Neural cell (in vitro differentiated cells): ENCODE results near the gene PSMB4. TPM values are rescaled to one million over a fixed set of nuclear protein-coding genes. Genes with fewer than 3 reads are reported as not detected.

ENCODE experiments used
- H2AFZ ChIP-seq: fragments of 200-600, 300-800 bp; sonication (generic), shearing (Covaris generic); 2 replicates; pipeline ENCODE4 v1.6.0; 2014; ENCODE audit warnings: low read depth, mild to moderate bottlenecking, antibody characterized with exemption, low read length, moderate library complexity
- H3F3A ChIP-seq: fragments of 200-600 bp; shearing (Covaris generic); 2 replicates; pipeline ENCODE4 v1.6.1; 2016; ENCODE audit warnings: mild to moderate bottlenecking, moderate library complexity, mixed read lengths, antibody characterized with exemption, low read length; ENCODE audit not compliant: insufficient read depth, poor library complexity, severe bottlenecking
- H3K27ac ChIP-seq: fragments of 200-600, 300-800 bp; sonication (generic), shearing (Covaris generic); 2 replicates; pipeline ENCODE4 v1.5.1; 2014; ENCODE audit warnings: mild to moderate bottlenecking, low read length, moderate library complexity
- H3K27me3 ChIP-seq: fragments of 300-800, 200-600 bp; sonication (generic), shearing (Covaris generic); 2 replicates; pipeline ENCODE4 v1.6.0; 2014; ENCODE audit warnings: mild to moderate bottlenecking, low read depth, low read length, moderate library complexity; ENCODE audit not compliant: insufficient read depth
- H3K36me3 ChIP-seq: fragments of 300-800, 200-600 bp; sonication (generic), shearing (Covaris generic); 2 replicates; pipeline ENCODE4 v1.5.1; 2014; ENCODE audit warnings: mild to moderate bottlenecking, antibody characterized with exemption, low read length, moderate library complexity; ENCODE audit not compliant: insufficient read depth
- H3K4me2 ChIP-seq: fragments of 300-800, 200-600 bp; sonication (generic), shearing (Covaris generic); 2 replicates; pipeline ENCODE4 v1.6.0; 2014; ENCODE audit warnings: mild to moderate bottlenecking, low read length
- H3K4me3 ChIP-seq: fragments of 300-800, 200-600 bp; sonication (generic), shearing (Covaris generic); 2 replicates; pipeline ENCODE4 v1.5.1; 2014; ENCODE audit warnings: mild to moderate bottlenecking, low read length, moderate library complexity
- H3K79me2 ChIP-seq: fragments of 200-600 bp; shearing (Covaris generic); replicated peaks from 2 replicates; pipeline ENCODE4 v1.6.0; 2014; ENCODE audit warnings: mild to moderate bottlenecking, low read length, moderate library complexity; ENCODE audit not compliant: insufficient read depth
- H3K9ac ChIP-seq: fragments of 300-800, 200-600 bp; sonication (generic), shearing (Covaris generic); 2 replicates; pipeline ENCODE4 v1.6.1; 2016; ENCODE audit warnings: mild to moderate bottlenecking, low read length, mixed read lengths
- H3K9me2 ChIP-seq: fragments of 200-600 bp; shearing (Covaris generic); 2 replicates; pipeline ENCODE4 v1.6.1; 2016; ENCODE audit warnings: mild to moderate bottlenecking, low read length, mixed read lengths; ENCODE audit not compliant: insufficient read depth
- H3K9me3 ChIP-seq: fragments of 200-600, 300-800 bp; sonication (generic), shearing (Covaris generic); 2 replicates; pipeline ENCODE4 v1.6.1; 2016; ENCODE audit warnings: mild to moderate bottlenecking, mixed run types, low read length, moderate library complexity, mixed read lengths
- H4K20me1 ChIP-seq: fragments of 200-600 bp; shearing (Covaris generic); 2 replicates; pipeline ENCODE4 v1.6.1; 2016; ENCODE audit warnings: mild to moderate bottlenecking, mixed run types; ENCODE audit not compliant: insufficient read depth
- EP300 ChIP-seq: fragments of 450-650 bp; conservative IDR thresholded peaks from 2 replicates; pipeline ENCODE4 v1.6.1; 2014; ENCODE audit warnings: antibody characterized with exemption, mild to moderate bottlenecking, moderate library complexity; ENCODE audit not compliant: poor library complexity, severe bottlenecking
- EZH2 ChIP-seq: fragments of 200-600, 300-800 bp; shearing (Covaris generic), sonication (generic); IDR thresholded peaks from 2 replicates; pipeline ENCODE4 v1.6.1; 2014; ENCODE audit warnings: antibody characterized with exemption, low read length, borderline replicate concordance, mild to moderate bottlenecking; ENCODE audit not compliant: insufficient read depth, poor library complexity, severe bottlenecking
- MXI1 ChIP-seq: fragments of 450-650 bp; conservative IDR thresholded peaks from 2 replicates; pipeline ENCODE4 v1.6.1; 2014; ENCODE audit warnings: antibody characterized with exemption, mild to moderate bottlenecking; ENCODE audit not compliant: poor library complexity, severe bottlenecking
- POLR2AphosphoS5 ChIP-seq: IDR thresholded peaks from 2 replicates; pipeline ENCODE4 v1.6.1; 2012
- RAD21 ChIP-seq: fragments of 450-650 bp; conservative IDR thresholded peaks from 2 replicates; pipeline ENCODE4 v1.6.1; 2014; ENCODE audit warnings: antibody characterized with exemption, mild to moderate bottlenecking, moderate library complexity
- REST ChIP-seq: IDR thresholded peaks from 2 replicates; pipeline ENCODE4 v1.6.1; 2012; ENCODE audit warnings: borderline replicate concordance
- SMC3 ChIP-seq: fragments of 450-650 bp; conservative IDR thresholded peaks from 2 replicates; pipeline ENCODE4 v1.6.1; 2014; ENCODE audit warnings: antibody characterized with exemption, mild to moderate bottlenecking, moderate library complexity; ENCODE audit not compliant: poor library complexity
- TAF1 ChIP-seq: IDR thresholded peaks from 2 replicates; pipeline ENCODE4 v1.6.1; 2012; ENCODE audit warnings: low read depth
- polyA plus RNA-seq: library from polyadenylated mRNA; depleted of rRNA; stranded (reverse); fragments of >200 nt; gene quantifications from 2 replicates; pipeline ENCODE4 v1.2.3, GENCODE V29; 2014
- TF ChIP-seq, protein P1 (sequence below): fragments of 450-650 bp; IDR thresholded peaks from 2 replicates; pipeline ENCODE4 v1.5.1; 2014; ENCODE audit warnings: antibody characterized with exemption, mild to moderate bottlenecking, moderate library complexity; ENCODE audit not compliant: poor library complexity, severe bottlenecking

PSMB4 gene
- polyA plus RNA-seq, 1 donor from 2014 or later = 695 TPM

DNA sequence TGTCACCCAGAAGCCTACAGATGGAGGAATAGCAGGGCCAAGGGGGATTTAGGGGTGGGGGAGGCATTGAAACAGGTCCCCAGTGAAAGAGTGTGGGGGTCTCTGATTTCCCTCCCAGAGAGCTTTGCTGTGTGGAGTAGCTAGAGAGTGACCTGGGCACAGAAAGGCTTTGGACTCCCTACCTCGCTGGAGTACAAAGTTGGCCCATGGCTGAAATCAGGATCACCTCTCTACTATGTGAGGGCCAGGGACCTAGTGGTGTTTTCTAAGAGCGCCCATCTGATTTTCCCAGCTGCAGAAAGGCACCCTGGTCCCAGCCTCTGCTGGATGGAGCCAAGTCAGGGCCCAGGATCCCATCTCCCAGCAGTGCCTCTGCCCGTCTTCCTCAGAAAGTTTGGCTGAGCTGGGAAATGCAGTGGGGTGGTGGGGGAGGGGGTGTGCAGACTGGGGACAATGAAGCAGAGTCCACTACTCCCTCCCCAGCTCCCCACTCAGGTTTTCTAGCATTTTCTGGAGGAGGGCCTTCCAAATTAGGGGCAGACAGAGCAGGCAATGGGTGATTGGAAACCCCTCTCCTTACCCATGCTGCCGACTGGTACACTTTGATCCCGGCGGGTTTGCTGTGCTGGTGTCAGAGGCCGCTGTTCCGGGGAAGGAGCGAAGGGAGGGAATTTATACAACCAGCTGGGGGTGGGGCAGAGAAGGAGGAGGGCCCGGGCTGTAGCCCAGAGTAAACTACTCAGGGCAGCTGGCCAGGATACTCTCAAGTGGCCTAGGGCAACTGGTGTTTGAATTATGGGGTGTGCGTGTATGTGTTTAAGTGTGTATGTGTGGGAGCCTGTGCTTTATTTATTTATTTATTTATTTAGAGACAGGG is 27.1 kb upstream of the PSMB4 start, which contains the start of gene SELENBP1:
TSS of gene SELENBP1 (minus strand) at position 648 of the 877 bp plus-strand sequence. CDS start at position 584, 64 bp downstream.
- Histone ChIP-seq H3F3A (no peaks in the 10 kb centered on the region), H3K27ac (no peak within 1 kb of the TSS), H3K36me3 (no peaks in the 10 kb centered on the region), H4K20me1 (no peaks in the 10 kb centered on the region), H3K4me3 (no peak within 1 kb of the TSS), H3K9ac (no peak within 1 kb of the TSS), H2AFZ (no peak within 1 kb of the TSS), H3K9me3 (no peaks in the 10 kb centered on the region), H3K27me3 (no peaks in the 10 kb centered on the region), H3K4me2 (no peak within 1 kb of the TSS), H3K9me2 (no peaks in the 10 kb centered on the region), H3K79me2 (no peaks in the 10 kb centered on the region)
- TF ChIP-seq EP300 (no peak), REST (no peak), SMC3 (no peak), MXI1 (no peak), TAF1 (no peak), RAD21 (no peak), EZH2 (no peak), POLR2AphosphoS5 (no peak)
- TF ChIP-seq, protein P1, sequence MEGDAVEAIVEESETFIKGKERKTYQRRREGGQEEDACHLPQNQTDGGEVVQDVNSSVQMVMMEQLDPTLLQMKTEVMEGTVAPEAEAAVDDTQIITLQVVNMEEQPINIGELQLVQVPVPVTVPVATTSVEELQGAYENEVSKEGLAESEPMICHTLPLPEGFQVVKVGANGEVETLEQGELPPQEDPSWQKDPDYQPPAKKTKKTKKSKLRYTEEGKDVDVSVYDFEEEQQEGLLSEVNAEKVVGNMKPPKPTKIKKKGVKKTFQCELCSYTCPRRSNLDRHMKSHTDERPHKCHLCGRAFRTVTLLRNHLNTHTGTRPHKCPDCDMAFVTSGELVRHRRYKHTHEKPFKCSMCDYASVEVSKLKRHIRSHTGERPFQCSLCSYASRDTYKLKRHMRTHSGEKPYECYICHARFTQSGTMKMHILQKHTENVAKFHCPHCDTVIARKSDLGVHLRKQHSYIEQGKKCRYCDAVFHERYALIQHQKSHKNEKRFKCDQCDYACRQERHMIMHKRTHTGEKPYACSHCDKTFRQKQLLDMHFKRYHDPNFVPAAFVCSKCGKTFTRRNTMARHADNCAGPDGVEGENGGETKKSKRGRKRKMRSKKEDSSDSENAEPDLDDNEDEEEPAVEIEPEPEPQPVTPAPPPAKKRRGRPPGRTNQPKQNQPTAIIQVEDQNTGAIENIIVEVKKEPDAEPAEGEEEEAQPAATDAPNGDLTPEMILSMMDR = no peak

- Histone ChIP-seq H3K4me2 (no peak overlapping the region), H3K9me2 (no peaks in the 10 kb centered on the region), H3K79me2 (no peaks in the 10 kb centered on the region), H4K20me1 (no peaks in the 10 kb centered on the region), H3K27ac (no peak overlapping the region), H3K4me3 (no peak overlapping the region), H3F3A (no peaks in the 10 kb centered on the region), H3K27me3 (no peaks in the 10 kb centered on the region), H3K36me3 (no peaks in the 10 kb centered on the region), H3K9me3 (no peaks in the 10 kb centered on the region), H3K9ac (no peak overlapping the region), H2AFZ (no peak overlapping the region)
- no peak for TF ChIP-seq RAD21
- TF ChIP-seq TAF1 = no peak
- no peak for TF ChIP-seq POLR2AphosphoS5
- no peak for TF ChIP-seq REST
- no peak for TF ChIP-seq EZH2
- TF ChIP-seq, protein P1 = no peak
- TF ChIP-seq SMC3 = no peak
- TF ChIP-seq MXI1 = no peak
- no peak for TF ChIP-seq EP300
Measured at GRCh38 chr1:151373196-151373595, 26.2 kb upstream of the PSMB4 start.
